ENCODE data around the gene OR10R2. TPM values are rescaled to one million over a fixed set of nuclear protein-coding genes. Genes with fewer than 3 reads are reported as not detected.
"Not testable (repeated sequence)": the region's sequence is repeated elsewhere in the genome, so short reads cannot be mapped to it uniquely, and the experiment has no call there.

The OR10R2 gene, protein sequence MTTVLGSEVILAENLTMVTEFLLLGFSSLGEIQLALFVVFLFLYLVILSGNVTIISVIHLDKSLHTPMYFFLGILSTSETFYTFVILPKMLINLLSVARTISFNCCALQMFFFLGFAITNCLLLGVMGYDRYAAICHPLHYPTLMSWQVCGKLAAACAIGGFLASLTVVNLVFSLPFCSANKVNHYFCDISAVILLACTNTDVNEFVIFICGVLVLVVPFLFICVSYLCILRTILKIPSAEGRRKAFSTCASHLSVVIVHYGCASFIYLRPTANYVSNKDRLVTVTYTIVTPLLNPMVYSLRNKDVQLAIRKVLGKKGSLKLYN
- under 0.01 TPM in 1 of 2 replicates, not detected in the other for total RNA-seq

DNA sequence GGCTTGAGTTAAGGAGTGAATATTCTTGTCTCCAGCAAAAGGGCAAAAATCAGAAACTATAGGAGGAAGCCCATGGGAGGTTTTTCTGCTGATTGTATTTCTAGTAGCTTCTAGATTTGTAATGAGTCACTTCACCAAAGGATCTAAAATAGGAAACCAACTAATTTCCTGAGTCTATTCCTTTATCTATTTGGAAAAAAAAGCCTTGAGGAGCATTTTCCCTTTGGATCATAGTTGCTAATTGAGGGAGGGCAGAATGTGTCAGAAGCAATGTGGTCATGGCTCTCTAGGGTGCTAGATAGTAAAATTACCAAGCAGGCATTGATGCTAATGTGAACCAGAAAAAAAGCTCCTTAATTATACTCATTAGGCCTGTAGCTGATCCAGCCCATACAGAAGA is at the start of gene OR10R2:
OR10R2 (plus strand) TSS at position 301 of the 400 bp plus-strand sequence. CDS start 106 bp downstream, outside the sequence.
- DNase-seq (ENCODE audit: low read depth) (no peak), FAIRE-seq (no peak)
- no peaks in the 10 kb centered on the region for H3K27me3 ChIP-seq (ENCODE audit: control insufficient read depth, insufficient read depth, low read length)
- TF ChIP-seq, protein P1, sequence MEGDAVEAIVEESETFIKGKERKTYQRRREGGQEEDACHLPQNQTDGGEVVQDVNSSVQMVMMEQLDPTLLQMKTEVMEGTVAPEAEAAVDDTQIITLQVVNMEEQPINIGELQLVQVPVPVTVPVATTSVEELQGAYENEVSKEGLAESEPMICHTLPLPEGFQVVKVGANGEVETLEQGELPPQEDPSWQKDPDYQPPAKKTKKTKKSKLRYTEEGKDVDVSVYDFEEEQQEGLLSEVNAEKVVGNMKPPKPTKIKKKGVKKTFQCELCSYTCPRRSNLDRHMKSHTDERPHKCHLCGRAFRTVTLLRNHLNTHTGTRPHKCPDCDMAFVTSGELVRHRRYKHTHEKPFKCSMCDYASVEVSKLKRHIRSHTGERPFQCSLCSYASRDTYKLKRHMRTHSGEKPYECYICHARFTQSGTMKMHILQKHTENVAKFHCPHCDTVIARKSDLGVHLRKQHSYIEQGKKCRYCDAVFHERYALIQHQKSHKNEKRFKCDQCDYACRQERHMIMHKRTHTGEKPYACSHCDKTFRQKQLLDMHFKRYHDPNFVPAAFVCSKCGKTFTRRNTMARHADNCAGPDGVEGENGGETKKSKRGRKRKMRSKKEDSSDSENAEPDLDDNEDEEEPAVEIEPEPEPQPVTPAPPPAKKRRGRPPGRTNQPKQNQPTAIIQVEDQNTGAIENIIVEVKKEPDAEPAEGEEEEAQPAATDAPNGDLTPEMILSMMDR (IDR thresholded peaks at IDR 0.05; ENCODE audit: insufficient read depth, low read length, severe bottlenecking) = no peak
- no peaks in the 10 kb centered on the region for H3K36me3 ChIP-seq (ENCODE audit: control insufficient read depth, insufficient read depth, low read length)
- no peak within 1 kb of the TSS for H3K4me3 ChIP-seq (ENCODE audit: low read depth, low read length)

DNA sequence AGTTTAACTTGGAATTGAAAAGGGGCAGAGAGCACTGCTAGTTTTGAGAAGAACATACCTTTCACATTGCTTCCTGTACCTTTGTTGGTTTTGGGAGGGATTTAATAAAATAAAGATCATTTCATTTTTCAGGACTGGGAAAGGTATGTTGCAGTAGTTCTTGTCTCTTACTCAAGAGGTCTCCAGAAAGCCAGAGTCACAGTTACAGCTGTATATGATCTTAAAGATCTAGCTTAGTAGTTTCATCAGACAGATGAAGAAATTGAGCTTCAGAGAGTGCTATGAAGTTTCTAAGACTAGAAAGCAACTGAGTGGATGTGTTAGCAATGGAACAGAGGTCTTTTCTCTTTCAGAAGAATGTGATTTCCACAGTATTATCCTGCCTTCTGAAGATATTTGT is 47.0 kb upstream of the OR10R2 start:
- TF ChIP-seq, protein P1 (IDR thresholded peaks at IDR 0.05; ENCODE audit: insufficient read depth, low read length, severe bottlenecking) = no peak
- DNase-seq (ENCODE audit: low read depth) (no peak), FAIRE-seq (no peak)
- H3K27me3 ChIP-seq (ENCODE audit: control insufficient read depth, insufficient read depth, low read length) = no peaks in the 10 kb centered on the region
- no peak overlapping the region for H3K4me3 ChIP-seq (ENCODE audit: low read depth, low read length)
- H3K36me3 ChIP-seq (ENCODE audit: control insufficient read depth, insufficient read depth, low read length) = no peaks in the 10 kb centered on the region

DNA sequence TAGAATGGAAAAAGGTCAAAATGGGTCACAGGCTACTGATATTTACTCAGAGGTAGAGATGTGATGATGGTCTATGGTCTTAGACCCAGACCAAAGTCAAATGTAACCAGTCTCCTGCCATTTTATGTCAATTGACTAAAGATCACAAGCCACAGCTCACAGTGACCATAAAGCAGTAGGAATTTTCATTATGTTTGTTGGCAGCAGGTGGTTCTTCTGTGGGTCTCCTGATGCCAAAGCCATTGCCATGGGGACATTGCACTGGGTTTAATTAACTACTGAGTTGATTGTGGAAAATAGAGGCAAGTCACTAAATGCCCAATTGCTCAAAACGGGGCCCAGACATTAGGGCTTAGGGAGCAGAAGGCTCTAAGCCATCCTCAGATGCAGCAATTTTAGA is 45.9 kb upstream of the OR10R2 start, which contains the start of gene OR10K2:
OR10K2 (minus strand) TSS at position 101 of the 400 bp plus-strand sequence. CDS start 5,371 bp downstream, outside the sequence.
- no peaks in the 10 kb centered on the region for H3K27me3 ChIP-seq (ENCODE audit: control insufficient read depth, insufficient read depth, low read length)
- TF ChIP-seq, protein P1 (IDR thresholded peaks at IDR 0.05; ENCODE audit: insufficient read depth, low read length, severe bottlenecking) = no peak
- FAIRE-seq = no peak
- DNase-seq (ENCODE audit: low read depth) = no peak
- H3K4me3 ChIP-seq (ENCODE audit: low read depth, low read length) = no peak within 1 kb of the TSS
- H3K36me3 ChIP-seq (ENCODE audit: control insufficient read depth, insufficient read depth, low read length) = no peaks in the 10 kb centered on the region

DNA sequence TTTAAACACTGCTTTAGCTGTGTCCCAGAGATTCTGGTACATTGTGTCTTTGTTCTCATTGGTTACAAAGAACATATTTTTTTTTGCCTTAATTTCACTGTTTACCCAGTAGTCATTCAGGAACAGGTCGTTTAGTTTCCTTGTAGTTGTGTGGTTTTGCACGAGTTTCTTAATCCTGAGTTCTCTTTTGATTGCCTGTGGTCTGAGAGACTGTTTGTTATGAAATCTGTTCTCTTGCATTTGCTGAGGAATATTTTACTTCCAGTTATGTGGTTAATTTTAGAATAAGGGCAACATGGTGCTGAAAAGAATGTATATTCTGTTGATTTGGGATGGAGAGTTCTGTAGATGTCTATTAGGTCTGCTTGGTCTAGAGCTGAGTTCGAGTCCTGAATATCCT is 41.9 kb upstream of the OR10R2 start:
- H3K27me3 ChIP-seq (ENCODE audit: control insufficient read depth, insufficient read depth, low read length); H3K4me3 ChIP-seq (ENCODE audit: low read depth, low read length); H3K36me3 ChIP-seq (ENCODE audit: control insufficient read depth, insufficient read depth, low read length); DNase-seq (ENCODE audit: low read depth); FAIRE-seq: not testable (repeated sequence)

DNA sequence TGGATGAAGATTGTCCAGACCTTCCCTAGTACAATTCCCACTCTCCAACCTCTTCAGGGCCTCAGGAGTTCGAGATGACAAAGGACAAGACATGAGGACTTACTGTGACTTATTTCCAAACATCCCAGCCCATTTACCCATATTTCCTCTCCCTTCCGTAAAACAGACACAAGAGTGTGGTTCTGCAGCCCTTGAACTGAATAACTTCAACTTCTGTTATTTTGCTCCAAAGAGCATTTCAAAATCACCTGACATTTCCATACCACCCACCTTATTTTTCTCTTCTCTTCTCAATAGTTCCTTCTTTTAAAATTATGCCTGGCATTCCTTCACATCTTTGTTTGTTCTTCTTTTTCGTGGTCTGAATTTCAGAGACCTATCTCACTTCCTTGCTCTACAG is 37.3 kb upstream of the OR10R2 start:
- TF ChIP-seq, protein P1 (IDR thresholded peaks at IDR 0.05; ENCODE audit: insufficient read depth, low read length, severe bottlenecking) = no peak
- Histone ChIP-seq H3K4me3 (ENCODE audit: low read depth, low read length) (no peak overlapping the region), H3K36me3 (ENCODE audit: control insufficient read depth, insufficient read depth, low read length) (no peaks in the 10 kb centered on the region), H3K27me3 (ENCODE audit: control insufficient read depth, insufficient read depth, low read length) (no peaks in the 10 kb centered on the region)
- no peak for DNase-seq (ENCODE audit: low read depth)
- no peak for FAIRE-seq

DNA sequence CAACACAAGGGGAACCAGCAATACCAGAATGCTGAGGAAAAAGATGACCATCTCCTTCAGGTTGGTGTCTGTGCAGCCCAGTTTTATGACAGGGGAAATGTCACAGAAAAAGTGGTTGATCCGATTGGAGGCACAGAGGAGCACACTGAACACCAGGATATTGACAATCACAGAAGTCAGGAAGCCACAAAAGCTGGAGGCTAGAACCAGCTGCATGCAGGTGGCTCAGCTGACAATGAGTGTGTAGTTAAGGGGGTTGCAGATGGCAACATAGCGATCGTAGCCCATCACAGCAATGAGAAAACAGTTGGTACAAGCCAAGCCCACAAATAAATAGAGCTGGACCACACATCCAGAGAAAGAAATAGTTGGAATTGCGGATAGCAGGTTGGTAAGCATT is 26.6 kb upstream of the OR10R2 start:
- TF ChIP-seq, protein P1 (IDR thresholded peaks at IDR 0.05; ENCODE audit: insufficient read depth, low read length, severe bottlenecking) = no peak
- no peak overlapping the region for H3K4me3 ChIP-seq (ENCODE audit: low read depth, low read length)
- FAIRE-seq (peak; percentile 50), DNase-seq (ENCODE audit: low read depth) (no peak)
- H3K27me3 ChIP-seq (ENCODE audit: control insufficient read depth, insufficient read depth, low read length) = no peaks in the 10 kb centered on the region
- no peaks in the 10 kb centered on the region for H3K36me3 ChIP-seq (ENCODE audit: control insufficient read depth, insufficient read depth, low read length)

All from bronchial epithelial cell (primary cell).